Measurements from ENCODE around the gene CRYGC.

CRYGC gene

DNA sequence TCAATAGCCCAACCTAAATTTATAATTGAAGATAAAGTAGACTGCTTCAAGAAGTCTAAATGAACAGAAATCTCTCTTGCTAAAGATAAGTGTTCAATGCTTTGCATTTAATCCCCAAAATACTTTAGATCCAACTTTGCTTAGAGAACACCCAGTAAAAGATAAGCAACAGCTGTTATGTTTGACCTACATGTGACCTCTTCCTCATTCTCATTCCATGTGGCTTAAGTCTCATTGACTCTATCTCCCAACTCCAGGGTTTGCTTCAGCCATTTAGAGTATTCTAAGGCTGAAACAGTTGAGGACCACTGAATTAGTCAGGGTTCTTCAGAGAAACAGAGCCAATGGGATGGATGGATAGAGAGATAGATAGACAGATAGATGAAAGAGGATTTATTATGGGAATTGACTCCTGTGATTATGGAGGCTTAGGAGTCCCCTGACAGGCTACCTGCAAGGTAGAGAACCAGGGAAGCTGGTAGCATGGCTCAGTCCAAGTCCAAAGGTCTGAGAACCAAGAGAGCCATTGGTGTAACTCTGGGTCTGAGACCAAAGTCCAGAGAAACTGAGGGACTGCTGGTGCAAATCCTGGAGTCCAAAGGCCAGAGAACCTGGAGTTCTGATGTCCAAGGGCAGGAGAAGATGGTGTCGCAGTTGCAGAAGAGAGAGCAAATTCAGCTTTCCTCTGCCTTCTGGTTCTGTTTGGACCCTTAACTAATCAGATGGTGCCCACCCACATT lies 37.4 kb downstream of the CRYGC start:
- DNase-seq = no peak

- DNase-seq = no peak
These were observed 39.2 kb downstream of the CRYGC start for GRCh38 chr2:208090420-208090819.

DNA sequence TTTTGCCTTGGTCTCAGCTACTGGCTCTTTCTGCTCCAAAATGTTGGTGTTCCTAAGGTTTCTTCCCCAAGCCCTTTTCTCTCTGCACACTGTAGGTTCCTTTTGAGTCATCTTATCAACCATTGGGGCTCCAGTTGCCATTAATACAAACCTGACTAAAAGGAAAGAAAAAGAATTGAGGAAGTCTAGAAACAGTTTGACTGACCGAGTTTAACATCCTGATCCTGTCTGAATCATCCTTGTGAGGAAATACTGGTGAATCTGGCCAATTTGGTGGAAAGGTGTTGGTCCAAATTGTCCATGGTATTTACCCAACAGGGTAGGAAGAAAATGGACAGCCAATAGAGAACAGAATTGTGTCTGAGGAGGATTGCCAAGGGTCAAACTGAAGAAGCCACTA lies 43.6 kb downstream of the CRYGC start:
- DNase-seq = no peak

GRCh38 chr2:208083807-208084206 lies 45.8 kb downstream of the CRYGC start:
- no peak for DNase-seq

All from effector CD8-positive, alpha-beta T cell (primary cell).